Uterus (tissue), 4 donors: Measurements from ENCODE around the gene PCNX2. TPM values are rescaled to one million over a fixed set of nuclear protein-coding genes. Genes with fewer than 3 reads are reported as not detected.

Experiments
- DNase-seq, 2 donors: peaks; one replicate each; pipeline ENCODE4 v3.0.0-alpha.2; 2019 to 2020
- H3K27ac ChIP-seq, 2 donors: fragments of 200-600 bp; sonication (generic); 1 replicate in 1 of 2; 2 replicates in 1 of 2; pipeline ENCODE4 v1.5.1; 2016 to 2018
- H3K27me3 ChIP-seq, 2 donors: fragments of 200-600 bp; sonication (generic); one replicate each; pipeline ENCODE4 v1.5.1; 2018 to 2019; ENCODE audit warnings: control low read depth in 1 of 2
- H3K36me3 ChIP-seq, 2 donors: fragments of 200-600 bp; sonication (generic); one replicate each; pipeline ENCODE4 v1.5.1; 2019; ENCODE audit warnings: control low read depth in 1 of 2
- H3K4me1 ChIP-seq, 2 donors: fragments of 200-600 bp; sonication (generic); one replicate each; pipeline ENCODE4 v1.5.1; 2018 to 2019; ENCODE audit warnings: control low read depth in 1 of 2
- H3K4me3 ChIP-seq, 2 donors: fragments of 200-600 bp; sonication (generic); 1 replicate in 1 of 2; 2 replicates in 1 of 2; pipeline ENCODE4 v1.5.1; 2018 to 2019; ENCODE audit warnings: mild to moderate bottlenecking in 1 of 2
- H3K9me3 ChIP-seq, 2 donors: fragments of 200-600 bp; sonication (generic); one replicate each; pipeline ENCODE4 v1.5.1; 2019; ENCODE audit warnings: control low read depth in 1 of 2
- POLR2A ChIP-seq, 2 donors: fragments of 450-650 bp; IDR thresholded peaks; one replicate each; pipeline ENCODE4 v1.6.1; 2016; ENCODE audit warnings: antibody characterized with exemption in 2 of 2, mild to moderate bottlenecking in 1 of 2, moderate library complexity in 1 of 2
- intact Hi-C: fragments of 100-400 bp; cut with DNase I; formaldehyde crosslinking; loops from one replicate; pipeline ENCODE4 v1.15.1; 2023; ENCODE audit warnings: low total_unique reads
- total RNA-seq, 4 donors: library from RNA; depleted of rRNA in 3 of 4; stranded (reverse); fragments of >200 nt in 3 of 4; gene quantifications; one replicate each; pipeline versions ENCODE4 v1.1.0 to v1.2.4, GENCODE V29; 2014 to 2023
- TF ChIP-seq, protein P1 (sequence below), 4 experiments: fragments of 200-600 bp in 2 of 4; fragments of 450-650 bp in 2 of 4; sonication (generic) in 2 of 4; IDR thresholded peaks; one replicate each; pipeline ENCODE4 v1.5.1; 2016 to 2019; ENCODE audit warnings: antibody characterized with exemption in 4 of 4, mild to moderate bottlenecking in 2 of 4, moderate library complexity in 1 of 4
- donor health status: DM: yes; HTN: yes; CAD: no.

PCNX2 gene
- total RNA-seq, 4 donors from 2014 or later = 4.1 to 36.2 (median 14.1) TPM

DNA sequence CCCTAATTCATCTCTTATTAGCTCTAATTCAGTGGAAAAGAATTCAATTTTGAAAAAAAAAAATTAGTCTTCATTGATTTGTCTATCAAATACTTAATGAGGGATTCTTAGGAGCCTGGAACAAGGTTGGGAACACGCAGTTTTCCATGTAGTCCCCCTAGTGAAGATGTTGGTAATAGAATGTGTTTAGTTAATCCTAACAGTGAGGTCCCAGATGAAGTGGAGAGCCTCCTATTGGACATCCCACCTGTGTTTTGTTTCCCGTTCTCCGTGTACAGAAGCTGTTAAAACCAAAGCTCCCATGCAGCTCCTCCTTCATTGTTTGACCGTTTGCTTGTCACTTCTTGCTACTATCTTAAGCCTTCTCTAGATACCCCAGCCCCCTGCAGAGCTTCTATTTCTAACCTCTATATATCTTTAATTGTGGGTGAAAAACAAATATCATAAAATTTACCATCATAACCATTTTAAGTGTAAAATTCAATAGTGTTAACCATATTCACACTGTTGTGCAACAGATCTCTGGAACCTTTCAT lies 67.5 kb downstream of the PCNX2 start:
- H3K9me3 ChIP-seq = no peaks in the 10 kb centered on the region
- no peak overlapping the region for H3K27ac ChIP-seq
- no peak for DNase-seq
- H3K4me1 ChIP-seq = no peaks in the 10 kb centered on the region
- no peak for TF ChIP-seq POLR2A (IDR thresholded peaks at IDR 0.05)
- TF ChIP-seq, protein P1, sequence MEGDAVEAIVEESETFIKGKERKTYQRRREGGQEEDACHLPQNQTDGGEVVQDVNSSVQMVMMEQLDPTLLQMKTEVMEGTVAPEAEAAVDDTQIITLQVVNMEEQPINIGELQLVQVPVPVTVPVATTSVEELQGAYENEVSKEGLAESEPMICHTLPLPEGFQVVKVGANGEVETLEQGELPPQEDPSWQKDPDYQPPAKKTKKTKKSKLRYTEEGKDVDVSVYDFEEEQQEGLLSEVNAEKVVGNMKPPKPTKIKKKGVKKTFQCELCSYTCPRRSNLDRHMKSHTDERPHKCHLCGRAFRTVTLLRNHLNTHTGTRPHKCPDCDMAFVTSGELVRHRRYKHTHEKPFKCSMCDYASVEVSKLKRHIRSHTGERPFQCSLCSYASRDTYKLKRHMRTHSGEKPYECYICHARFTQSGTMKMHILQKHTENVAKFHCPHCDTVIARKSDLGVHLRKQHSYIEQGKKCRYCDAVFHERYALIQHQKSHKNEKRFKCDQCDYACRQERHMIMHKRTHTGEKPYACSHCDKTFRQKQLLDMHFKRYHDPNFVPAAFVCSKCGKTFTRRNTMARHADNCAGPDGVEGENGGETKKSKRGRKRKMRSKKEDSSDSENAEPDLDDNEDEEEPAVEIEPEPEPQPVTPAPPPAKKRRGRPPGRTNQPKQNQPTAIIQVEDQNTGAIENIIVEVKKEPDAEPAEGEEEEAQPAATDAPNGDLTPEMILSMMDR (IDR thresholded peaks at IDR 0.05) = no peak
- intact Hi-C loops = no loop called here
- H3K27me3 ChIP-seq = no peaks in the 10 kb centered on the region
- H3K36me3 ChIP-seq = no peaks in the 10 kb centered on the region
- H3K4me3 ChIP-seq = no peak overlapping the region

DNA sequence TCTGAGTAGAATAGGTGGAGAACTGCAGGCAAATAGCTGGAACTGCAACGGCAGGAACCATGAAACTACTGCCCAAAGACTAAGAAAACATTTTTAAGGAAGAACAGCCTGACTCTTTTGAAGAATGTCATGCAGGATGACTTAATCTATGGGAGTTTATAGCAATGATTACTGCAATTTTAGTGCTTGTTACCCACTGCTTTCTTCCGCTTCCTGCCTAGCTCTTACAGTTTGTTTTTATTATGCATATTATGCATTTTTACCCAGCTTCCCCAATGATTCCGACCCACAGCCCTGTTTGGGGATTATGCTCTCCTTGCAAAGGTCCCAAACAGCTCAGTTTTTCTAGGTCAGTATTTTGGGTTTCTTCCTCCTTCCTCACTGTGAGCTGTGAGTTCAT lies 71.2 kb downstream of the PCNX2 start:
- DNase-seq = no peak
- TF ChIP-seq, protein P1 (IDR thresholded peaks at IDR 0.05) = no peak
- no peak for TF ChIP-seq POLR2A (IDR thresholded peaks at IDR 0.05)

DNA sequence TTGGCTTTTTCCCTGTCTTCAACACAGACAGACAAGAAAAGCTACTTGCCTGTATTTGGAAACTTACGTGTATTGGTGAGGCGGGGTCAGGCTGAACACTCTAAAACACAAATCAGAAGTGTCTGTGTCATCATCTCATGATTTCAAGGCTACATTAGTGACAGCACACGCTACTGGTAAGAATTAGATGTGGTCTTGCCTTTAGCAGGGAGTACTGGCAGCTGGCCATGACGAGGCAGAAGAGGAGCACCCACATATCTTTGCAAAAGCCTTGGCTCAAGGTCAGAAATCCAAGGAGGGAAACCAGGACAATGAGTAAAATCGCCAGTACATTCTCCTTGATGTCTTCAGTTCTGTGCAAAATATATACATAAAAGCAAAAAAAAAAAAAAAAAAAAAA lies 77.7 kb downstream of the PCNX2 start:
- TF ChIP-seq POLR2A (IDR thresholded peaks at IDR 0.05) = no peak
- TF ChIP-seq, protein P1 (IDR thresholded peaks at IDR 0.05) = no peak
- Histone ChIP-seq H3K9me3 (no peaks in the 10 kb centered on the region), H3K36me3 (no peaks in the 10 kb centered on the region), H3K4me1 (no peaks in the 10 kb centered on the region), H3K27ac (no peak overlapping the region), H3K4me3 (no peak overlapping the region), H3K27me3 (no peaks in the 10 kb centered on the region)
- intact Hi-C loops = no loop called here
- no peak for DNase-seq

More for the DNA sequence above, 71.2 kb downstream of the PCNX2 start:
- Histone ChIP-seq H3K27ac (no peak overlapping the region), H3K36me3 (no peaks in the 10 kb centered on the region), H3K9me3 (no peaks in the 10 kb centered on the region), H3K27me3 (no peaks in the 10 kb centered on the region), H3K4me1 (no peaks in the 10 kb centered on the region), H3K4me3 (no peak overlapping the region)
- intact Hi-C loops = no loop called here

DNA sequence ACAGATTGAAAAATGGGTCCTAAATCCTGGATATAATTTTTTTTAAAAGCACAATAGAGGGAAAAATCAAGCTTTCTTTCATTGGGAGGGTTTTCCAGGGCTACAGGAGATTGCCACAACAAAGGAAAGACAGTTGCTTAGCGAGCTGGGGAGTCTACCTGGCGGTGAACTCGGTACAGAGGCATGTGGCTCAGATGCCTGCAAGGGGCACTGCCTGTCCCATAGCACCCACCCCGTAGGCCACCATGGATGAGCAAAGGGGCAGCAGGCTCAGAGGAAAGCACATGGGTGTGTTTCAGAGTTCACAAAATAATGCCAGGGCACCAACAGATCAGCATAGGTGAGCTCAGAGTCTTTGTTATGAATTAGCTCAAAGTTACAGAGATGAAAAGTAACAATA lies 79.5 kb downstream of the PCNX2 start:
- H3K27ac ChIP-seq = no peak overlapping the region
- DNase-seq = no peak
- no peaks in the 10 kb centered on the region for H3K4me1 ChIP-seq
- H3K36me3 ChIP-seq = no peaks in the 10 kb centered on the region
- H3K9me3 ChIP-seq = no peaks in the 10 kb centered on the region
- H3K4me3 ChIP-seq = no peak overlapping the region
- TF ChIP-seq, protein P1 (IDR thresholded peaks at IDR 0.05) = no peak
- TF ChIP-seq POLR2A (IDR thresholded peaks at IDR 0.05) = no peak
- intact Hi-C loops = no loop called here
- H3K27me3 ChIP-seq = no peaks in the 10 kb centered on the region

DNA sequence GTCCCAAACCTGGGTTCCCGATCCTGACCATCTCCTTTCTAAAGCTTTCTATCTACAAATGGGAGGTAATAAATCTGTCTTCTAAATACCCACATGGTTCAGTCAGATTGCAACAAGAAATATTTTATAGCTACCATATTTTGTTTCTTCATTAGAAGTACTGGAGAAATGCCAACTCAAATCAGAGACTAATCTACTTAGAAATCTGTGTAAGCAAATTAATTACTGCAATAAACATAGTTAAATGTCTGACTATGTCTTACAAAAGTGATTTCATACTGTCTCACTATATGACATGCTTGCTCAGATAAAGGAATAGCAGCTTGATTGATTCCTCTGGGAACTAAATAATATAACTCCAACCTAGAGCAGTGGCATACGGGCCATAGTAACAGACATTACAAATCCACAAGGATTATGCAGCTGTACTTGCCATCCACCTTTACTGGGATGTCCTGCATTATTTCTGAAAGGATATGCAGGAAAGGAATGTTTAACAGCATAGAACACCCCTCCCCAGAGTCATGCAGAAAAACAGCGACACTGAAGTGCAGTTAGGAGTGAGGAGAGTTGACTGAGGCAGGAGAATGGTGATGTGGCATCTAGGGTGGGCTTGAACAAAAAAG lies 80.3 kb downstream of the PCNX2 start:
- no peak for DNase-seq
- intact Hi-C loops = no loop called here
- H3K36me3 ChIP-seq = no peaks in the 10 kb centered on the region
- no peak overlapping the region for H3K4me3 ChIP-seq
- no peak overlapping the region for H3K27ac ChIP-seq
- TF ChIP-seq POLR2A (IDR thresholded peaks at IDR 0.05) = no peak
- TF ChIP-seq, protein P1 (IDR thresholded peaks at IDR 0.05) = no peak
- no peaks in the 10 kb centered on the region for H3K4me1 ChIP-seq
- H3K9me3 ChIP-seq = no peaks in the 10 kb centered on the region
- H3K27me3 ChIP-seq = no peaks in the 10 kb centered on the region
